ENCODE results near the gene SAFB2. TPM values are rescaled to one million over a fixed set of nuclear protein-coding genes. Genes with fewer than 3 reads are reported as not detected.

The SAFB2 gene
- total and polyA plus RNA-seq, 2 donors (not counting 3 experiments of a cell fraction or from before 2014, with no cell fraction given): 24.6 to 85.9 TPM

GRCh38 chr19:5572556-5573286 is 49.9 kb downstream of the SAFB2 start:
- H3K4me1 ChIP-seq (ENCODE audit: control insufficient read depth, extremely low read depth, insufficient read depth, low read length): no peaks in the 10 kb centered on the region
- H3K36me3 ChIP-seq (ENCODE audit: control insufficient read depth in 2 of 2, extremely low read depth in 1 of 2, insufficient read depth in 2 of 2, low read length in 2 of 2): no peaks in the 10 kb centered on the region
- TF ChIP-seq EZH2 (IDR thresholded peaks at IDR 0.05; ENCODE audit: borderline replicate concordance, low read depth, low read length, severe bottlenecking) (no peak), POLR2A (IDR thresholded peaks at IDR 0.05; ENCODE audit: low read depth, low read length) (no peak), MAX (IDR thresholded peaks at IDR 0.05; ENCODE audit: insufficient read depth, insufficient read length) (no peak), POLR2AphosphoS5 (IDR thresholded peaks at IDR 0.05; ENCODE audit: insufficient read depth, low read depth, low read length) (no peak), MYC (IDR thresholded peaks at IDR 0.05; ENCODE audit: low read depth, low read length) (no peak), GATA2 (IDR thresholded peaks at IDR 0.05; ENCODE audit: insufficient read depth, insufficient read length, low read depth, low read length) (no peak), CTCF (IDR thresholded peaks at IDR 0.05; ENCODE audit: extremely low read depth in 1 of 2, insufficient read depth in 1 of 2, low read depth in 1 of 2, low read length in 2 of 2) (no peak), FOS (IDR thresholded peaks at IDR 0.05; ENCODE audit: borderline replicate concordance, insufficient read depth, low read length) (no peak), JUN (IDR thresholded peaks at IDR 0.05; ENCODE audit: borderline replicate concordance, insufficient read depth, insufficient read length, low read depth) (no peak)
- BruUV-seq (replicated peaks): no TSS peak
- dilution Hi-C loops (cut with MboI; ENCODE audit: extremely low pct_ligation_motif_present, low sequenced_read_pairs) (no loop called here), intact Hi-C loops (cut with micrococcal nuclease) (no loop called here)
- DNase-seq (ENCODE audit: low read depth, low spot score): no peak
- ChIA-PET POLR2A (interaction anchor here (0.6 kb wide), 1 partner anchor 25 kb away, joined by 4 read pairs; no protein-coding TSS in a partner anchor), CTCF (interaction anchor here (1.4 kb wide), 1 partner anchor 525 kb away, joined by 7 read pairs; no protein-coding TSS in a partner anchor)
- no peaks in the 10 kb centered on the region for H3K79me2 ChIP-seq (ENCODE audit: control insufficient read depth, insufficient read depth, low read length)
- no peak for FAIRE-seq
- H3K4me2 ChIP-seq (ENCODE audit: insufficient read depth, low read length): no peak overlapping the region
- H3K27me3 ChIP-seq (ENCODE audit: control insufficient read depth in 2 of 2, insufficient read depth in 2 of 2, low read length in 2 of 2): peaks cover 0 to 4% of the 10 kb centered on the region in 2 experiments
- H3K9ac ChIP-seq (replicated peaks; ENCODE audit: extremely low read depth, insufficient read depth, low read length): no peak overlapping the region
- H3K9me1 ChIP-seq (replicated peaks; ENCODE audit: control insufficient read depth, extremely low read depth, insufficient read depth, low read length): no peaks in the 10 kb centered on the region
- H3K4me3 ChIP-seq (replicated peaks in 1 of 3; ENCODE audit: insufficient read depth in 1 of 3, low read depth in 1 of 3, low read length in 3 of 3): no peak overlapping the region
- no peaks in the 10 kb centered on the region for H4K20me1 ChIP-seq (replicated peaks; ENCODE audit: control insufficient read depth, extremely low read depth, insufficient read depth, low read length)
- no peak overlapping the region for H3K27ac ChIP-seq (ENCODE audit: insufficient read depth, low read depth, low read length)
- no peak overlapping the region for H2AFZ ChIP-seq (ENCODE audit: low read depth, low read length)
- no peaks in the 10 kb centered on the region for H3K9me3 ChIP-seq (replicated peaks; ENCODE audit: control insufficient read depth, insufficient read depth, low read length)

Measured in endothelial cell of umbilical vein (primary cell).